ENCODE results near the gene TFEB.
A peak's percentile ranks its signal among the peaks of the same experiment; 100 is the strongest.

TFEB gene

DNA sequence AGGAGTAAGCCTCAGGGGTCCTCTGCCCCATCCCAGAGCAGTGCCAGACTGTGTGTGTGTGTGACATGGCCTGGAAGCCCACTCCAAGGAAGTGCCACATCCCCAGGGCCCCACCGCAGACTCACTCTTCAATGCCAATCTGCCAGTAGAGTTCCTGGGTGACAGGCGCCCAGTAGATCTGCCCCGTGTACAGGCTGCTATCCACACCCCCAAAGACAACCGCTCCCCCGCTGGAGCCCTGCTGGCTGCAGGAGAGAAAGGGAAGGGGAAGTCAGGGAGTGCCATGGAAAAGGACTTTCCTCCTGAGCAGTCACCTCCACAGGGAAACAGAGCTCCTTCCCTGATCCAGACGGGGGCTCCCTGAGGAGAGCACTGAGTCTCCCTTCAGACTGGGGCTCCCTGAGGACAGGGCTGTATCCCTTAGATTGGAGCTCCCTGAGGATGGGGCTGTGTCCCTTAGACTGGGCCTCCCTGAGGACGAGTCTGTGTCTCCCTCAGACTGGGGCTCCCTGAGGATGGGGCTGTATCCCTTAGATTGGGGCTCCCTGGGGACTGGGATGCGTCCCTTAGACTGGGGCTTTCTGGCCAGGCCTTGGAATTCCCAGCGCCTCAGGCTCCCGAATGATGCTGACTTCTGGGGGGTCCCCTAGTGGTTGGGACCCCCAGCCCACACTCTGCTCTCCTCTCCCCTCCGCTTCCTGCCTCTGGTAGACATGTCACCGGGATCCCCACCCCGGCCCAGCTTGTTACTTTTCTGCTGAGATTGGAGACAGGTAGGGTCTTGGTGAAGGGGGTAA, 5.2 kb upstream of the TFEB start:
- DNase-seq (ENCODE audit: insufficient read length, low spot score), result no peak
- no peak for FAIRE-seq

GRCh38 chr6:41739041-41739440, 3.6 kb upstream of the TFEB start:
- FAIRE-seq (no peak), DNase-seq (ENCODE audit: insufficient read length, low spot score) (no peak)

DNA sequence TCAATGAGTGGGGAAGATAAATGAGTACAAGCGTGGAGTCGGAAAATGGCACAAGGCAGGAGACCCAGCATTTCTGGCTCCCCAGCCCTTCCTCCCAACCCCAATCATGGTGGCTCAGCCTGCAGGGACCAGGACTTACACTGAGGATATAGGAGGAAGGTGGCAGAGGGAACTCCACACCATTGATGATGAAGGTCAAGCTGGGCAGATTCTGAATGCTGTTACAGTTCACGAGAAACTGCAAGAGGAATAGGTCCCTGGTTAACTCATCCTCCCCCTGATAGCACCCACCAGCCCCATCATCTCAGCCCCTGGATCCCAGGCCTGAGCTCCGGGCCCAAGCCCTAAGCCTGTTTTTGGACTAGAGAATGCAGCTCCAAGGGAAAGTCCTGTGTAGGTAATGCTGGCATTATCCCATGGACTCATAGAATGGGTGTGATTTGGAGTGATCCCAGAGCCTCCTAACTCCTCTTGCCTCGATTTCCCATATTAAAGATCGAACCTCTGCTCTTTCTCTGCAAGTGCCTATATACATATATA, 2.3 kb upstream of the TFEB start:
- FAIRE-seq (no peak), DNase-seq (ENCODE audit: insufficient read length, low spot score) (no peak)

DNA sequence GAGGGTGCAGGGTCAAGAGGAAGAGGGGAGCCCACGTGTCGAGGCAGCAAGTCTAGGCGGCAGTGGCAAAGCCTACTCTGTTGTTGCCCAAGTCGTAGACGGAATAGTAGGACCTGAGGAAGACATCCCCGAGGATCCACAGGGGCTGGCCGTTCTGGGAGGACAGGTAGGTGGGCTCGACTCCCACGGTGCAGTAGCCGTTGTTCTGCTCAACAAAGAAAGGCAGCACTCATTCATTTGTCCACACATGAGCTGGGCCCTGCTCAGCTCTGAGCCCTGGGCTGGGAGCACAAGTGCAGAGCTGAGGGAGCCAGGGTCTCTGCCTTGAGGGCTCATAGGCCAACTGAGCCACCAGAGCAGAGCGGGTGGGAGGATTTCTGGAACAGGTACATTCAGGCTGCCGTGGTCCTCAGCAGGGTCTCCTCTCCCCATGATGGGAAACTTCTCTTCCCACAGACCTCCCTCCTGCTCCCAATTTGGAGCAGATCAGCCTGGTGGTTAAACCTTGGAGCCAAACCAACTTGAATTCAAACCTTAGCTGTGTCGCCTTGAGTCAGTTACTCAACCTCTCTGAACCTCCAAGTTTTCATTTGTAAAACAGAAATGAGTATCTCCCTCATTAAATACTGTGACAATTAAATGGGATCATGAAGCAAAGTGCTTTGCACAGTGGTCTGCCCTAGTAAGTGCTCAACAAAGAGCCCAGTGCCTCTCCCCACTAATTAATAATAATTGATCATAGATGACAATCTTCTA, 1.6 kb upstream of the TFEB start:
- FAIRE-seq, result no peak
- no peak for DNase-seq (ENCODE audit: insufficient read length, low spot score)

DNA sequence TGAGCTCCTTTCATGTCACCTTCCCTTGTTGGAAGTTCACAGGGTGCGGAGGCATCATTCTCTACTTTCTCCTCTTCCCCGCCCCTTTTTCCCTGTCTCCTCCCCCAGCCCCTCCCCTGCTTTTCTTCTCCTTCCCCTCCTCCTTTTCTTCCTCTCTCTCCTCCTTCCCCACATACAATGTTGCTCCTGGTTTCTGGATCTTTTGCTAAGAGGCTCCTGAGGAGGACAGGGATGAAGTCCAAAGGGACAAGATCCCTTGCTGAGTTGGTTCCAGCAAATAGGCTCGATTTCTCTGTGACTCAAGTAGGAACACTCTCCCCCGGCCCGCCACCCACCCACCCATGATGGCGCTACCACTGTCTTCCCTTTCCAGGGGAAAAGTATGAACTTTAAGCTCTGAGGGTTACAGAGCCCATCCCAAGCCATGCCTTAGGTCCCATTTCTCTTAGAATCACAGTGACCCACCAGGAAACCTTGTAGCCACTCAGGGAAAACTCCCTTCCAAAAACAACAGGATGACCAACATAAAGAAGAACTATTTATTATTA, 852 bp upstream of the TFEB start:
- FAIRE-seq (no peak), DNase-seq (ENCODE audit: insufficient read length, low spot score) (no peak)

DNA sequence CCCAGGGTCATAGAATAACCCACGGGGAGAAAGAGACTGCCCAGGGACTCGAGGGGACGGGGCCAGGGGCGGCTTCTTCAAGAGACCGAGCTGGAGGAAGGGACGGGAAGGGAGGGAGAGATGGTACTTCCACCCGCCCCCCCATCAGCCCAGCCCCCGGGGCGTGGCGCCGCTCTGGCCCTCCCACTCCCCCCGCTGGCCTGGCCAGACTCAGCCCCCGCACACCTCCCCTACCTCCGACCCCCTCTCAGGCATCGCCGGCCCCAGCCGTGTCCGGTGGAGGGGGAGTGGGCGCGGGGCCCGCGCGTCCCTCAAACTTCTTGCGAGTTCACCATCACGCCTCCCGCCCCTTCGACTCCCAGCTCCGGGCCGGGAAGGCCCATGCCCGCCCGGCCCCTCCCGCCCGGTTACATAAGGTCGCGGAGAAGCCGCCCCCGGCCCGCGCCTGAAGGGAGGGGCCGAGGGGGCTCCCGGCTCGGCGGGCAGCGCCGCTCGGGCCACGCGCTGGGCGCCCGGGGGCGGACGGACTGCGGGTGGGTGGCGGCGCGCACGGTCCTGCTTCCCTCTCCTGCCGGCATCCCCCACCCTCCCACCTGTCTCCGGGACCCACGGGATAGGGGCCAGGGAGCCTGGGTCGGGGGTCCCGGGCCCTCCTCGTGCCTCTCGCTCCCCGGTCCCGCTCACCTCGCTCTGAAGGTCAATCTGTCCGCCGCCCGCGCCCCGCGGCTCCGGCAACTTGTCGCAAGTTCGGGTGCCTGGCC, 562 bp downstream of the TFEB start:
- FAIRE-seq (peak; percentile 42), DNase-seq (ENCODE audit: insufficient read length, low spot score) (peak; percentile 76)

- DNase-seq (ENCODE audit: insufficient read length, low spot score) (peak; percentile 89), FAIRE-seq (peak; percentile 36)
These were observed 1.4 kb downstream of the TFEB start for GRCh38 chr6:41733707-41734665.

DNA sequence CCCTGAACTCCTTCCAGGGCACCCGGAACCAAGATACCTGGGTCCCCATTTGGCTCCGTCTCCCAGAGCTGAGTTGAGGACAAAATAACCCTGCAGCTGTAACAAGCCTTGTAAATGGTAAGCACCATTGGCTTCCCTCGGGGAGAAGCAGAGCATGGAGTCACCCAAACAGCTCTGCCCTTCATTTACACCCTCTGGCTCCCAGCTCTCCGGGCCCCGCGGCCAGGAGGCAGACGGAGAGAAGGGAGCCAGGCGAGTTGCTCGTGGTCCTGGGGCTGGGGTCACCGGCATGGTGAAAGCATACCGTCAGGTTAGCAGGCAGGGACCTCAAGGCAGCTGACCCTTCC, 2.1 kb downstream of the TFEB start:
- FAIRE-seq, result peak; percentile 20
- DNase-seq (ENCODE audit: insufficient read length, low spot score), result no peak

DNA sequence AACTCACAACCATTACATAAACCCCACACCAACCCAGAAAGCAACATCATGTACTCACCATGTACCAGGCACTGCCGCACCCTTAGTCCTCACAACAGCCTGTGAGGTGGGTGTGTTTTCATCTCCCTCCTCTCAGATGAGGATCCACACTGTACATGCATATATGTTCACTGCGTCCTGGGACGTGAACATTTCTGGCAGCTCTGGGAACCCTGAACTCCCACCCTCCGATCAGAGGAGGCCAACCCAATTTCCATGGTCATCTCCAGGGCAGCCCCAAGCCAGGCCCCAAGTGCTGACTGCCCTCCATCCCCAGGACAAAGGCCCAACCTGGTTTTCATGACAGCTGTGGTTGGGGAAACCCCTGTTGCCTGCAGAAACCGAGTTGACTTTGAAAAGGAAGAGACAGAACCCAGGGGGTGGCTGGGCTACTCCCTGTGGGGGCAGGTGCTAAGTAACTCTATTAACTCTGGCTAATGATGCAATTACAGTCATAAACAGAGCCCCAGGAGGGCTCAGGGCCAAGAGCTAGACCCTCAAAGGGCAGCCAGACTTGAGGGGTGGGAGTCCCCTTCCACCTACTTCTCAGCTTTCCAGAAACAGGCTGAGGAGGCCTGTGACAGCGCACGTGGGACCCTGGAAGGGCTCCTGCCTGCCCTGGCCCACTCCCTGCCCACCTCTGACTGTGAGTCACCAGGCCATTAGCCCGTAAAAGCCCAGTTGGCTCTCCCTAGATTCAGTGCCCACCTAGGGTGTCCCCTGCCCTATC, 2.6 kb downstream of the TFEB start:
- no peak for FAIRE-seq
- DNase-seq (ENCODE audit: insufficient read length, low spot score), result no peak

- DNase-seq (ENCODE audit: insufficient read length, low spot score) (no peak), FAIRE-seq (no peak)
These were observed 3.3 kb downstream of the TFEB start for GRCh38 chr6:41732149-41732548.

- DNase-seq (ENCODE audit: insufficient read length, low spot score) (no peak), FAIRE-seq (no peak)
These were observed 3.8 kb downstream of the TFEB start for GRCh38 chr6:41731561-41732086.

DNA sequence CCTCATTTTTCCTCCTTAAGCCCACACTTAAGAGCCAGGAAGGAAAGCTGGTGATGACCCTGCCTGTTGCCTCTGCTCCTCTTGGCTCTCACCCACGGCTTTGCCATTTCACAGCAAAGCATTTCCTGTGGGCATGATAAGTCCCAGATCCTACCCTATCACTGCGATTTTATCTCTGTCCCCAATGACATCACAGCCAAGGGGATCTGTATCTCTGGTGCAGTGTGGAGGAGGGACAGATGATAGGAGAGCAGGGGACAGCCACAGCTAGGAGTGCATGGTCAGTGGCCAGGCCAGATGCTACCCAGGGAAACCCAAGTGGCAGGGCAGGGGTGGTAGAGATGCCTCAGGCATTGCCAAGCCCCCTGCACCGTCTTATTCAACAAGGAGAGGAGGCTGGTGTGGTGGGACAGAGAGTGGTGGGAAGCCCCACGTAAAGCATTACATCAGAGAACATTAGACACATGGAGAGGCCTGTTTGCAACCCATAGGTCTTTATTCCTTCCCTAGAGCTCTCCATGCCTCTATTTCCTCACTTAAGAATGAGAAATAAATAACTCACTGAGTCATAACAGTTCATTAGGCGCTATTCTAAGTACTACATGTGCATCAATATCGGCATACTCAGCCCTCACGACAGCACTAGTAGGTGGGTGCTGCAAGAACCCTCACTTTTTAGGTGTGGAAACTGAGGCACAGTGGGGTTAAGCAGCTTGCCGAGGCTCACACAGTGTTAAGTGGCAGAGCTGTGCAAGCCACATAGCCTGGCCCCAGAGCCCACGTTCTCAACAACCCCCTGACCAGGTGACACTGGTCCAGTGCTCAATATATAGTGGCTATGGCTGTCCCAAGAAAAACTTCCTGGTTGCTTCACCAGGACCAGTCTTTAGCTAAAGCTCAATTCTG, 4.6 kb downstream of the TFEB start:
- FAIRE-seq (no peak), DNase-seq (ENCODE audit: insufficient read length, low spot score) (no peak)

DNA sequence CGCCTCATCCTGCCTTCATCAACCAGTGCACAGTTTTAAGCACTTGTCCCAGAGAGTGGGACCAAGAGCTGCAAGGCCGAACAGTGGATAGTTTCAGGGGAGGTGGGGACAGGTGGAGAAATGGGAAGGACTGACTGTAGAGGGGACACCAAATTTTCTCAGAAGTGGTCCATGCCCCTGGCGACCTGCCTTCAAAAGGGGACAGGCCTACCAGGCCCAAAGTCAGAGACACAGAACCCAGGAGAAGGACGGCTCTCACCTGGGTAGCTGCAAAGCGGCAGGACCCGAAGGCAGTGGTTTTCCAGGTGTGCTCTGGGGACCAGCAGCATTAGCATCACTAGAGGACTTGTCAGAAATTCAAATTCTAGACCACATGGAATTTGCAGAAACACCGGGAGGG, 5.8 kb downstream of the TFEB start:
- DNase-seq (ENCODE audit: insufficient read length, low spot score) (no peak), FAIRE-seq (no peak)

- FAIRE-seq (no peak), DNase-seq (ENCODE audit: insufficient read length, low spot score) (no peak)
These were observed 6.5 kb downstream of the TFEB start for GRCh38 chr6:41728954-41729353.

DNA sequence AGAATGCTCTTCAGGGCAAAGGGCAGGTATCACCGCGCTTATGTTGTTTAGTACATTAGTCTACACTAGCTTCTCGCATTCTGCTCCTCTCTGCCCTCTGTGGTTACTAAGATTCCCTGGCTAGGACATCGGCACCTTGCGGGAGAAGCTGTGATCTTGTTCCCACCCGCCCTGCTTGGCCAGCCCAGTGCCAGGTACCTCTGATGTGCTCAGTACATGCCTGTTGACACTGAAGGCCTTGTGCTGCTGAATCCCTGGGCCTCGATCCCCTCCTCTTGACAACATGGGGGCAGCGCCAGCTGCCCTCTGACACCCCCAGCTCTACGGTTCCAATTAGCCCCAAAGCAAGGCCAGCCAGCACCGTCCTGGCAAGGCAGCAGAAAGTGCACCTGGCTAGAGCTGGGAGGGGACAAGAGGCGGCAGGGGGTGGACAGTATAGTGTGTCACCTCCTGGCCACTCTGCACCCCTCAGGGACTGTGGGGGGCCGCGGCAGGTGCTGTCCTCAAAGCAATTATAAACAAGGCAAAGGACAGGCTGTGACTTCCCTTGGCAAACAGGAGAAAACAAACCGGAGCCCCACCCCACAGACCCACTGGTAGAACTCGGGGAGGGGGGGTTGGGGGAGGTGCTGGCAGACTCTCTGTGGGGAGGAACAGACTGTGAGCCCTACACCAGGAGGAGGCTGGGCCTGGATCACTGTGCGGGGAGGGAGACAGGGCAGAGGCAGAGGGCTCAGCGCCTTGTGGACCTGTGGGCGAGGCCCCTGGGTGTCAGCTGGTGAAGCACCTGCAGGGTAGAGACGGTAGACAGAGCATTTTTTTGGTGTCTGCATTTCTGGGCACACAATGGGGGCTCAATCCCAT, 7.1 kb downstream of the TFEB start:
- DNase-seq (ENCODE audit: insufficient read length, low spot score) (no peak), FAIRE-seq (no peak)

GRCh38 chr6:41727705-41728072, 7.7 kb downstream of the TFEB start:
- FAIRE-seq (no peak), DNase-seq (ENCODE audit: insufficient read length, low spot score) (no peak)

GRCh38 chr6:41726876-41727275, 8.5 kb downstream of the TFEB start:
- no peak for FAIRE-seq

More at GRCh38 chr6:41726876-41727275, 8.5 kb downstream of the TFEB start:
- no peak for DNase-seq (ENCODE audit: insufficient read length, low spot score)
